ENCODE results near the gene TTC34.

Gene TTC34

DNA sequence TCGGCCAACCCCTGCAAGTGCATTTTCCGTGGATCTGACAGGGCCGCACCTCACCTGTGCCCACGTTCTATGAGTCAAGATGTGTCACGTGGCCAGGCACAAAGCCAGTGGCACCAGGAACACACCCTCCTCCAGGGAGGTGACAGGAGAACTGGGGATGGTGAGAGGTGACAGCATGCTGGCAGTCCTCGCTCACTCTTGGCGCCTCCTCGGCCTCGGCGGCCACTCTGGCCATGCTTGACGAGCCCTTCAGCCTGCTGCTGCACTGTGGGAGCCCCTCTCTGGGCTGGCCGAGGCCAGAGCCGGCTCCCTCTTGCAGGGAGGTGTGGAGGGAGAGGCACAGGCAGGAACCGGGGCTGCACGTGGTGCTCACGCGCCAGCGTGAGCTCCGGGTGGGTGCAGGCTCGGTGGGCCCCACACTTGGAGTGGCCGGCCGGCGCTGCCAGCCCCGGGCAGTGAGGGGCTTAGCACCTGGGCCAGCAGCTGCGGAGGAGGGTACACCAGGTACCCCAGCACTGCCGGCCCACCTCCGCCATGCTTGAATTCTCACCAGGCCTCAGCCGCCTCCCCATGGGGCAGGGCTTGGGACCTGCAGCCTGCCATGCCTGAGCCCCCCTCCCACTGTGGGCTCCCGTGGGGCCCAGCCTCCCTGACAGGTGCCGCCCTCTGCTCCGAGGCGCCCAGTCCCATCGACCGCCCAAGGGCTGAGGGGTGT lies 11.6 kb upstream of the TTC34 start:
- no peak for DNase-seq (ENCODE audit: low spot score)

DNA sequence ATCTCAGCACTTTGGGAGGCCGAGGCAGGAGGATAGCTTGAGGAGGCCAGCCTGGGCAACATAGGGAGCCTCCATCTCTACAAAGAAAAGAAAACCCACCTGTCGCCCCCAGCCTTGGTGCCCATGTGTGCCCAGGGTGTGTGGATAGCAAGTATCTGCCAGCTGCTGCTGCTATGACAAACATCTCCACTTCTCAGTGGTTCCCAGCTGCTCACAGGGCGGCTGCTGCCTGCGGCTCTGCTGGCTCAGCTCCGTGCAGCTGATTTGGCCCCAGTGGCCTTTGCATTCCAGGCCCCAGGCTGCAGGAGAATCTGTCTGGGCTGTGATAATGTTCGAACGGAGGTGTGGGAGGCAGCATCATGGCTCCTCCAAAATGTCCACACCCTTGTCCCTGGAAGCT lies 10.6 kb upstream of the TTC34 start:
- DNase-seq (ENCODE audit: low spot score): no peak

DNA sequence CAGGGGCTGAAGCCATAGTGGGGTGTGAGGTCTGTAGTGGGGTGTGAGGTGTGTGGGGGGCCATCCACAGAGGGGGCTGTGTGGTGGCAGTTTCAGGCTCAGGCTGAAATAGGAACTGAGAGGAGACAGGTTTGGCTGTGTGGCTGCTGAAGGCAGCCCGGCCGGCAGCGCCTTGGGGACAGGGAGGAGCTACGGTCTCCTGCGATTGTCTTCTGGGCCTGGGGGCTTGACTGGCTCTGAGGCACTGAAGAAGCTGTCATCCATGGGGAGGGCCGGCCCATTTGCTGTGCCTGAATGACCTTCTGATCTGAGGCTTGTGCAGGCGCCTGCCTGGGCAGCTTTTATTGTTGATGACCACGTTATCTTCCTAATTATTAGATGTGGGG lies 10.0 kb upstream of the TTC34 start:
- no peak for DNase-seq (ENCODE audit: low spot score)

DNA sequence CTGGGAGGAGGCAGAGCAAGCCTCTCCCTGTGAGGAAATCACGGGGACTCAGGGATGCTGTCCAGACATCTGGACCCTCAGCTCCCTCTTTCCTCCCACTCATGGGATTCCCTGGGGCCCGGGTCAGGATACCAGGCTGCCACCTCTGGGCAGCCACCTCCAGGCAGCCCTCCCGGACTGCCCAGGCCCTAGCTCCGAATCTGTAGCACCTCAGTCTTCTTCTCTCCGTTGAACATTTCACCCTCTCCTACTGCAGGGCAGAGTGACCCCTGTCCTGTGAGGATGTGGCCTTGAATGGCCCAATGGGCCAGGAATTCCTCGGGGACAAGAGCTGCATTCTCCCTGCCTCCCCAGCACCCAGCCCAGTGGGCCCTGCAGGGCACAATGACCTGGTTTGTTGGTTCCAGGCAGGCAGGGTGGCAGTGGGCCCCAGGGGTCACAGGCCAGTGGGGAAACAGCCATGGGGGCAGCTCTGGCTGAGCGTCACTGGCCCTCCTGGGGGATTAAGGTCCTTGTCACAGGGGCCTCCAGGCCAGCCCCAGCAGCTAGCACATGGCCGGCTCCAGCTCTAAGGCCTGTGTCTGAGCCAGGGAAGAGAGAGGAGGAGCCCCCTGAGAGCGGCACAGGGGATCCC lies 9.5 kb upstream of the TTC34 start:
- no peak for DNase-seq (ENCODE audit: low spot score)

DNA sequence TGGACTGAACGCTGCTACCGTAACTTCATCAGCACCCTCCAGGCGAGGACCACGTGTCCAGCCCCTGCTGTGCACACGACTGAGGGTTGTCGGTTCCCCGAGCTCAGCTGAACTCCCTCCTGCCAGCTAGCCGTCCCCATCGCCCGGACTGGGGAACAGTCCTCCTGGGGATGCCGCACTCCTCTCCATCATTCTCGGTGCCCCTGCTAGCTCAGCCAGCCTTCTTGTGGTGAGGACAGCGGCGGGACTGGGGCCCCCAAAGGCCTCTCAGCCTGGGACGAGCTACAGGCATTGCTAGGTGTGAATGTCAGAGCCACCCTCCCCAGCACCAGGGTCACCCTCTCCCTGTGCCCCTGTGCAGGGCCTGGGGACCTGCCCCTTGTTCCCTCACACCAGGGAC lies 8.8 kb upstream of the TTC34 start:
- DNase-seq (ENCODE audit: low spot score): no peak

DNA sequence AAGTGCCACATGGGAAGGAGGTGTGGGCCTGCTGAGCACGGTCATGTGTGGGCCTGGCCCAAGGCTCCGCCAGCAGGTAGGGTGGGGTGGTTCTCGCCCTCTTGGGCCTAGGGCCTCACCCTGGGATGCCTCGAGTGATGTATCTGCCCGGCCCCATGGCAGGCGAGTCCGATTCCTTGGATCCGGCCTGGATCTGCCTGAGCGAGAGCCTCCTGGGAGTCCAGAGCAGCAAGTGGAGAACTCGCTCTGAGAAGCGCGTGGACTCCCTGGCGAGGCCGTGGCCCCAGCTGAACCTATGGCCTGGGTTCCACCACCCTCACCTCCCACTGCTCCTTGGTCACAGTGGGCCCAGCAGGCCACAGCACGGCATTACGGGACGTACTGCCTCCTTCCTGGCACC lies 8.2 kb upstream of the TTC34 start:
- DNase-seq (ENCODE audit: low spot score): no peak

DNA sequence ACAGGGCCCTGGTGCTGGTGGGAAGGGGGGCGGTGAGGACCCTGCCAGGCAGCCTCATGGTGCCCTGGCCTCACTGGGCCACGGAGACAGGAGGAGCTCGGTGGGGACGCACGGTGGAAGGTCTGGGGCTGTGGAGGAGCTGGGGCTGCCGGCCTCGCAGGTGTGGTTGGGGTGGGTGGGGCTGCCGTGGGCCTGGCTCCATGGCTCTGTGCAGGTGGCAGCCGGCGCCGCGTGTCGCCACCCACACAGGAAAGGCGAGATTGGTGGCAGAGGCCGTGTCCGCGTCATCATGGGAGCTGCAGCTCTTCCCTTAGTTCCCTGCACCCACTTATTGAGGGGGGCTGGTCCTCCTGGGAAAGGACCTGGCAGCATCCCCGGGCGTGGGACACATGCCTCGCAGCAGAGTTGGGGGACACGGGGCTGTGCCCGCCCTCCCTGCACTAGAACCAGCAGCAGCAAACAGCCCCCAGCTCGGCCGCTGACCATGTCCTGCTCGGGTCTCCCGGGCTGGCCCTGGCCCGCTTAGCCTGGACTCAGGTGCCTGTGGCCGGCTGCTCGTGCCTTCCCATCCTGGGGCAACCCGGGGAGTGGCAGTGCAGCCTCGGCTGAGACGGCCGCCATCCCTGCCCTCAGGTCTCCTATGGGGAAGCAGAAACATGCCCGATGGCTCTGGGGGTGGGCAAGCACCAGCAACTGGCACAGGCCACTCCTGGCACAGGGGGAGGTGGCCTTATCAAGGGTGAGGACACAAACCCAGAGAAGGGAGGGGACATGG lies 7.5 kb upstream of the TTC34 start:
- DNase-seq (ENCODE audit: low spot score): no peak

DNA sequence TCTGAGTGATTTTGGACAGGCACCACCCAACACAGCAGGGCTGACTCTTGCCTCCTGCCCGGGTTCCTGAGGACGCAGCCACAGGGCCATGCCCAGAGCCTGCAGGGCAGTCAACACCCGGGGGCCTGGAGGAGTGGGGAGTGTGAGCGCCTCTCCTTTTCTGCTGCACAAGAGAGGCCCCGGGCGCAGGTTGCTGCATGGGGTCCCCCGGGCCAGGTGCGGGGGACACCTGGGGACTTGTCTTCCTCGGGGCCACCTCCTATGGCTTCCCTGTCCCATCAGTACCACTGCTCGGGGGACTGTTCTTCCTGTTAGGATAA lies 6.9 kb upstream of the TTC34 start:
- no peak for DNase-seq (ENCODE audit: low spot score)

DNA sequence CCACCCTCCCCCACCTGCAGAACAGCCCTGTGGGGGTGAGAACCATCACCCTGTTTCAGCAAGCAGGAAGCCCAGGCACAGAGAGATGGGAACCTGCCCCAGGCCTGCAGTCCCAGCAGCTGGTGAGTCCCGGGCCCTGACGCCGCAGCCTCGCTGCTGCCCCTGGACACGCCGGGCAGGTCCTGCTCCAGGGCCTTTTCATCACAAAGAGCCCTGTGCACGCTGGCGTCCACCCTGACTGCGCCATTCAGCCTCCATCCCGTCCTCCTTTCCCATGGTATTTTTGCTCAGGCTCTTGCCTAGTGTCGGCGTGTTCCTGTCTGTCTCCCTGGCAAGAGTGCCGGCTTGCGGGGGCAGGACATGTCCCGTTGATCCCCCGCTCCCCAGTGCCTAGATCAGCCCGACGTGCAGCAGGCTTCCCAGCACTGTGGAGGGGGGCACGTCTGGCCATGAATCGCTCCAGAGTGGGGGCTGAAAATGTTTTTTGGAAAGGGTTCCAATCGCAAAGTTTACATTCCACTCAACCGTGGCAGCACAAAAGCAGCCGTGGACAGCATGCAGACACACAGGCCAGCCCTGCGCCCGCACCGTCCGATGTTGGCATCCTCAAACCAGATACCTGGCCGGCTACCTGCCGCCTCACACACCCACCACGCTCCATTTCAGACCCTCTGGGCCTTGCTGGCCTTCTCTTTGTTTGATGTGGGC lies 6.3 kb upstream of the TTC34 start:
- DNase-seq (ENCODE audit: low spot score): peak; percentile 30

DNA sequence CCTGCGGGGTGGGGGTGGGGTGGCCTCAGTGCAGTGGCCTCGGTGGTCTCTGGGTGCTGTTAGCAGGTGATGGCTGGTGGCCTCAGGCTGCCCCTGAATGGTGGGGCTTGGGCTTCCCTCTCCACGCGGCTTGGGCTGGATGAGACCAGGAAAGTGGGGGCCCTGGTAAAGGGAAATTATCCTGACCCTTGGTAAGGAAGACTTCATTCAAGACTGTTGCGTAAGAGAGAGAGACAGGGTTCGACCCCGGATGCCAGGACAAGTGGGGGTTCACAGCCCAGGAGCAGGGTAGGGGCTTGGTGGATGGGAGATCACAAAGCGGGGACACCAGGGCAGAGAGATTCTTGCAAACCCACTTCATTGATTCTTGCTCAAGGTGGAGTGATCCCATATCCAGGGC lies 5.5 kb upstream of the TTC34 start:
- DNase-seq (ENCODE audit: low spot score): no peak

DNA sequence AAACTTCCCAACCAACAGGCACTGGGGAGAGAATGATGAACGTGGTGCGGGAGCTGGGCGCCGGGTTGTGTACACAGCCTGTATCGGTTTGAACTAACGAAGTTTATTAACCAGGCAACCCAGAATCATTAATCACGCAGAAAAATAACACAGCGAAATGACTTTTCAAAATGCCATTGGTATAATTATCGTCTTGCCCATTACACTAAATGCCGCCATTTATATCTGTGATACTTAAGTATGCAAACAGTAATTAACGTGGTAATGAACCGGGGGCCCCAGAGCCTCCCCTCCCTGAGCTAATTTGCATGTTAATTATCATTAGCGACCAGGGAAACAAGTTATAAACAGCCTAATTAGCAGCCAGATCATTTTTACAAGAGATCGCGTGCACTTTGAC lies 5.1 kb upstream of the TTC34 start:
- no peak for DNase-seq (ENCODE audit: low spot score)

DNA sequence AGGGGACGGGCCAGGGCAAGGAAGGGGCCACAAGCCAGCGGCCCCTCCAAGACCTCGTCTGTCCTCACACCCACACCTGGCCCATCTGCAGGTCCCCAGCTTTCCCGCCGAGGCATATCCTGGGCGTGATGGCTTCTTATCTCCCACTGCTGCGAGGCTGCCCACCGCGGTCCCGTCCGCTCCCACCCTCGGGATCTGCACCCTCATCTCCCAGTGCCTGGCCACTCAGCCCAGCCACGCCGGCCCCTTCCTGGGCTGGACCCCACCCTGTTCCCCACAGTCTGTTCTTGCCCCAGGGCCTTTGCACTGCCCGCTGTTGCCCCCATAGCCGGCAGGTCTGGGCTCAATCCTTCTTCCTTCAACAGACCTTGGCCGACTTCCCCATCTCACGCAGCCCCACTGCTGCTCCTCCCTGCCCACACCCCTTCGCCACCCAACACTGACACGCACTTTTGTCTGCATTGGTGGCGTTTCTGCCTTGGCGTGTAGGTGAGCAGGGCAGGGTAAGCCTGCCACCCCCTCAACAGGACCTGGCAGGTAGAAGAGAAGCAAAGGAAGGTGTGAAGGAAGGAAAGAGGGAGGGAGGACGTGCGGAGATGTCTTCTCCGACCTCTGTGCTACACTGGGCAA lies 4.4 kb upstream of the TTC34 start:
- no peak for DNase-seq (ENCODE audit: low spot score)

DNA sequence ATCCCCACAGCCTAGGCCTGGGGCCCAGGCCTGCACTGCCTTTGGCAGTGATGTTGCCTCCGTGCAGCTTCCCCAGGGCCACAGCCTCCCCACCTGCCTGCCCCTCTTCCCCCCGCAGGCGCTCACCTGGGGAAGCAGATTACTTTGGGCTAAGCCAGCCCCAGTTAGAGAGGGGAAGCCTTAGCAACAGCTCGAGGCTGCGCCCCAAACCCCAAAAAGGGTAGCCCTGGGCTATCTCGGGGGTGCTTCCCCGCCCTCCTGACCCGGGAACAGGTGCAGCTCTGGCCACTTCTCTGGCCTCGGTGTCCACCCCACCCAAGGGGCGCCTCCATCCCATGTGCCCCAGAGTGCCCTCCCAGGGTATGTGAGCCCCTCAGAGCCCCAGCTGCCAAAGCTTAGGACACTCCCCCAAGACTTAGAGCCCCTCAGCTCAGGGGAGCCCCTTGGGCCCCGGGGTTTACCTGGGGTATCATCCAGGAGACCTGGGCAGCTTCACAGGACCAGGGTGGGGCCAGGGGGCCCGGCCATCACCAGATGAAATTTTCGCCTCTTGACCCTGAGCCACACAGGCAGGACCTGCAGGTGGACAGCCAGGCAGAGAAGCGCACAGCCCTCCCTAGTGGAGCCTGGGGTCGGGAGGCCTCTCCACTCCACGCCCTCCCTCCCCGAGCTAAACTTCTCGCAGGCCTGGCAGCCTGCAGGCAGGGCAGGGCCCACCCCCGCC lies 3.3 kb upstream of the TTC34 start:
- no peak for DNase-seq (ENCODE audit: low spot score)

DNA sequence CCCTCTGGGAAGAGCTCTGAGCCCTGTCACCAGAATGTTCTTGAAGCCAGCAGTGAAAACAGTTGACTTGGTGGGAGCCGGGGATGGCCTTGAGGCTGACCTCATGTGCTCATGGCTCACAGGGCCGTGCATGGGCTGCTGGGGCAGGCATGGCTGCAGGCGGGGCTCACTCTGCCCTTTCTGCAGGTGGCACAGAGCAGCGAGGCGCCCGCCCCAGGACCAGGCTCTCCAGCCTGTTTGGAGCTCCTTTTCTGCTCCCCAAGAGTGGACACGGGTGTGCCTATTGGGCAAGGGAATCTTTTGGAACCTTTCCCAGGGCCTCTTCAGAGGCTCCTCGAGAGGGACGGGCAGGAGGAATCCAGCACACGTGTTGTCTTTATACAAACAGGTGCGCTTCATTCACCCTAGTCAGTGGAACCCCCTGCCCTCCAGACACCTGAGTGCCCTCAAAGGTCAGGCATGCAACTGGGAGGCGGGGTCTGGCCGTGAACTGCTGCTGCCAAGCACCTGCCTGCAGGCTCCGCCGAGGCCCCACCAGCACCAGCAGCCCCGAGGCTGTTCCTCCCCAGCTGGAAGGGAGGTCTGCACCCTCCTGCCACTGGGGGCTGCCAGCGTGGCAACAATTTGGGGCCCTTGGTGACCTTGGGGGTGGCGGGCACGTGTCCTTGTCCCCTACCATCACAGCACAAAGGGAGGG lies 2.6 kb upstream of the TTC34 start:
- DNase-seq (ENCODE audit: low spot score): no peak

DNA sequence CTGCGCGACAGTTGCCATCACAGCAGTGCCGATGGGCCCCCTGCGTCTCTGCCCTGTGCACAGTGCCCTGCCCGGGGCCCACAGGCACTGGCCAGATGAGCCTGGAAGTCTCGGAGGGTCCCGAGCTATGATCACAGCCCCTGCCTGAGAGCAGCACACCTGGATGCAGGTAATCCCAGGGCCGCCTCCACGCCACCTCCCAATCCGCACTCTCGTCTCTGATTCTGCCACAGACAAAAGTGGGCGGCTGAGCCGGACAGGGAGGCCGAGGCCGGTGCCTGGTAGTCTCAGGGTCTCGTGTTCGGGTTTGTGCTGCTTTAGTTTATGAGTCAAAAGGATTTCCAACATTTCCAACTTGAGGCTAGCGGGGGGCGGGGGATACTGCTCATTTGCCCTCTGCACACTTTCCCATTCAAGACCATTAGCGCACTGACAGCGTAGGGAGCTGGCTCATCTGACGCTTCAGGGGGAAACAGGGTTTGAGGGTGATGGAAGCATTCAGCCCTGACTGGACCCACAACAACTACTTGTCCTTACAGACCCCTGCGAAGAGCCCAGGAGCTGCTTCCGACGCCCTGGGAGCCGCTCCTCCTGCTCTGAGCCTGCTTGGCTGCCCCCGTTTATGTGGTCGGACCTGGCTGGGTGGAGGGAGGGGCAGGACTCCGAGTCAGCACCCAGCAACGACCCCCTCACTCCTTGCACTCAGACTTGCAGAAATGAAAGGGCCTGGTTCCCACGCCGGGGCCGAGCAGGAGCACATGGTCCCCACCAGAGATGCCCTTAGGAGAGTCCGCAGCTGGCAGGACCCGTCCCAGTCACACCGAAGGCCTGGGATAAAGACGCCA lies 1.8 kb upstream of the TTC34 start:
- no peak for DNase-seq (ENCODE audit: low spot score)

DNA sequence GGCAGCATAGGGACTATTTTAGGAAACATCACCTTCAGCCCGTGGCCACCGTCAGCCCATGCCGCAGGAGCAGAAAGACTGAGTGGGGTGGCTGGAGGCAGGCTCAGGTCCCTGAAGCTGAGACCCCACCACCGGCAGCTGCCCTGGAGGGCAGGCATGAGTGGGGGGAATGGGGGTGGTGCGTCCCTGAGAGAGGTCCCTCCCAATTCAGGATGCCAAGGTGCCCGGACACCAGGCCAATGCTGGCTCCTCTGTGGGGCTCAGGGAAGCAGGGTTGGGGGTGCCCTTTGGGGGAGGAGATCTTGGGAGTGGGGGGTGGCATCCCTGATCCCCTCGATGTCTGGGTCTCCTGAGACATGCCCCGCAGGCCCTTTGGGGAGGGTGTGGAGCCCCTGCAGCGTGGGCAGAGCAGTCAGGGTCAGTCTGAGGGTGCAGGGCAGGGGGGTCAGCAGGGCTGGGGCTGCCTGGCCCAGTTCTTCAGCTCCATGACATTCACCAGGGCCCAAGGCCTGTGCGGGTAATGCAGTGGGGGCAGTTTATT lies 998 bp upstream of the TTC34 start:
- no peak for DNase-seq (ENCODE audit: low spot score)

DNA sequence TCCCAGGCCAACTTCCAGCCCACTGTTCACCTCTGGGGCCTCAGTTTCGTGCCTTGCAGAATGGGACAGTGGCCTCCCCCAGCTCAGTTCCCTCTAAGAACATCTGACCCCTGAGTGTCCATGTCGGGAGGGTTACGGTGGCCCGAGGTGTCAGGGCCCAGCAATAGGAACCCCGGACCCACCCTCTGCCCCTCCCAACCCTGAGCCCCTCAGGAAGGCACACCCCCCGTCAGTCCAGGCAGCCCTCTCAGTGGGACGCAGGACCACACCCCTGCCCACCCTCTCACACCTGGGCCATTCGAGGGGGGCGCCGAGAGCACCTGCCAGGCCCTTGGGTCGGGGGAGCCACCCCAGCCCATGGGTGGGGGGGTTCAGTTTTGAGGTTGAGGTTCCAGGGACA lies 447 bp downstream of the TTC34 start:
- no peak for DNase-seq (ENCODE audit: low spot score)

DNA sequence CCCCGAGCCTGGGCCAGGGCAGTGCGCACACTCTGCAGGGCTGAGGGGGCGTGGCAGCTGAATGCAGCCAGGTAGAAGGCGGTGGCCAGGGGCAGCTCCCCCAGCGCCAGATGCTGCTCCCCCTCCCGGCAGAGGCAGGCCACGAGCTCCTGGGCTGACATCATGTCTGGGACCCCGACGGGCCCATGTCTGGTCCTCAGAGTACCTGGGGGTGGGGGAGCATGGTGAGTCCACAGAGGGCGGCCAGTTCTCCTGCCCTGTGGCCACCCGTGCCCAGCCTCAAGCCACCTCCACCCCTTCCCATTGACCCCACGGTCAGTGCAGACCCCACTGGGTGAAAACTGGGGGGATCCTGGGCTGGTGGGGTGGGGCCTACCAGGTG lies 838 bp downstream of the TTC34 start:
- DNase-seq (ENCODE audit: low spot score): no peak

DNA sequence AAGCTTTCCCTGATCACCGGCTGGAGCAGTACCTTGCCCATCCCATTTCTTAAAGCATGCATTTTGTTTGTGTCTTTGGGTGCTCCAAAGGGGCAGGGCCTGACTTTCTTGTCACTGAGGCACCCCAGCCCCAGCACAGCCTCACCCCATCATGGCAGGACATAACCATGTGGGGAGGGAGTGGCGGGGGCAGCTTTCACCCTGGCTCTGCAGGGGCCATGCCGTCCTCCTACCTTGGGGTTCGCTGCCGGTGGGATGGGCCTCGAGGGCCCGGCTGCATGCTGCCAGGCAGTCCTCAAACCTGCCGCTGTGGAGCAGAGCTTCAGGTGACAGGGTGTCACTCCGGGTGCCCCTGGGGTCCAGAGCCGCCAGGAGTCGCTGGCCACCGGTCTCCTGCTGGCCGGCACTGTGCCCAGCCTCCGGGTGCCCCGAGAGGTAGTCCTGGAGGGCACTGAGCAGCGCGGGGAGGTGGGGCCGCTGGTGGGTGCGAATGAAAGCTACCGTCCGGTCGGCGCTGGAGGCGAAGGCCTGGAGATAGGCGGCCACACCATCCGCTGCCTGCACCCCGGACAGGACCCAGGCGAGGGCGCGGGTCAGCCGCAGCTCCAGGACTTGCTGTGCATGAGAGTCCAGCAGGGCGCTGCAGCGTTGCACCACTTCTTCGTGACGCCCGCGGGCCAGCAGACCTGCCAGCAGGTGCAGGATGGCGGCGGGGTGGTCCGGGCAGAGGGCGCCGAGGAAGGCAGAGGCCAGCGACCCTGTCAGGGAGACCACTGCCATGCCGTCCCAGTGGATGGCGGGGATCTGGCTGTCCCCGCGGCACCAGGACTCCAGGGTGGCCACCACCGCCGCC lies 1.5 kb downstream of the TTC34 start:
- no peak for DNase-seq (ENCODE audit: low spot score)

Data from Ammon's horn (tissue), 1 donor.